ENCODE measurements around the gene HOXB3. TPM values are rescaled to one million over a fixed set of nuclear protein-coding genes. Genes with fewer than 3 reads are reported as not detected.
A peak's percentile ranks its signal among the peaks of the same experiment; 100 is the strongest.

The HOXB3 gene
- total RNA-seq, 4 donors from 2014 or later = 37.0 to 89.3 (median 65.4) TPM

DNA sequence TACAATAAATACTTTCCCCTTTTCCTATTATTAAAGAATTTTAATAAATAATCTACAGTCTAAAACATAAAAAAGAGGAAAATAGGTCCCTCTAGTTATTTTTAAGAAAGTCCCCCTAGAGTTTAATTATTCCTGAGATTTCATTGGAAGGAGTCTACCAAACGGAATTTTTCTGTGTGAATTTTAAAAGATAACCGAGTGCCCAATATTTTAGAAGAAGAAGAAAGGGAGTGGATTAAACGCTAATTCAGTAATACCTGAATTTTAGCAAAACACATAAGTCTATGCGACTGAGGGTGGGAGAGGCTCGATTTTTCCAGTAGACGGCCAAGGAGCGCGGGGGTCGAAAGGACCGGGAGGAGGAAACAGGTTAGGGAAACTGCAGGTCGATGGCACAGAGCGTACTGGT lies 47.3 kb downstream of the HOXB3 start:
- no peak for DNase-seq
- no peaks in the 10 kb centered on the region for H3K9me3 ChIP-seq
- H3K27ac ChIP-seq = peak overlapping the region; percentile 76 to 96 (median 88)
- H3K27me3 ChIP-seq = no peaks in the 10 kb centered on the region
- TF ChIP-seq POLR2A (IDR thresholded peaks at IDR 0.05) = no peak
- TF ChIP-seq, protein P1, sequence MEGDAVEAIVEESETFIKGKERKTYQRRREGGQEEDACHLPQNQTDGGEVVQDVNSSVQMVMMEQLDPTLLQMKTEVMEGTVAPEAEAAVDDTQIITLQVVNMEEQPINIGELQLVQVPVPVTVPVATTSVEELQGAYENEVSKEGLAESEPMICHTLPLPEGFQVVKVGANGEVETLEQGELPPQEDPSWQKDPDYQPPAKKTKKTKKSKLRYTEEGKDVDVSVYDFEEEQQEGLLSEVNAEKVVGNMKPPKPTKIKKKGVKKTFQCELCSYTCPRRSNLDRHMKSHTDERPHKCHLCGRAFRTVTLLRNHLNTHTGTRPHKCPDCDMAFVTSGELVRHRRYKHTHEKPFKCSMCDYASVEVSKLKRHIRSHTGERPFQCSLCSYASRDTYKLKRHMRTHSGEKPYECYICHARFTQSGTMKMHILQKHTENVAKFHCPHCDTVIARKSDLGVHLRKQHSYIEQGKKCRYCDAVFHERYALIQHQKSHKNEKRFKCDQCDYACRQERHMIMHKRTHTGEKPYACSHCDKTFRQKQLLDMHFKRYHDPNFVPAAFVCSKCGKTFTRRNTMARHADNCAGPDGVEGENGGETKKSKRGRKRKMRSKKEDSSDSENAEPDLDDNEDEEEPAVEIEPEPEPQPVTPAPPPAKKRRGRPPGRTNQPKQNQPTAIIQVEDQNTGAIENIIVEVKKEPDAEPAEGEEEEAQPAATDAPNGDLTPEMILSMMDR (IDR thresholded peaks at IDR 0.05) = no peak
- no peaks in the 10 kb centered on the region for H3K36me3 ChIP-seq
- H3K4me1 ChIP-seq = peaks cover 0 to 20% (median 2%) of the 10 kb centered on the region in 4 donors
- peak overlapping the region; percentile 45 to 70 (median 58) for H3K4me3 ChIP-seq

DNA sequence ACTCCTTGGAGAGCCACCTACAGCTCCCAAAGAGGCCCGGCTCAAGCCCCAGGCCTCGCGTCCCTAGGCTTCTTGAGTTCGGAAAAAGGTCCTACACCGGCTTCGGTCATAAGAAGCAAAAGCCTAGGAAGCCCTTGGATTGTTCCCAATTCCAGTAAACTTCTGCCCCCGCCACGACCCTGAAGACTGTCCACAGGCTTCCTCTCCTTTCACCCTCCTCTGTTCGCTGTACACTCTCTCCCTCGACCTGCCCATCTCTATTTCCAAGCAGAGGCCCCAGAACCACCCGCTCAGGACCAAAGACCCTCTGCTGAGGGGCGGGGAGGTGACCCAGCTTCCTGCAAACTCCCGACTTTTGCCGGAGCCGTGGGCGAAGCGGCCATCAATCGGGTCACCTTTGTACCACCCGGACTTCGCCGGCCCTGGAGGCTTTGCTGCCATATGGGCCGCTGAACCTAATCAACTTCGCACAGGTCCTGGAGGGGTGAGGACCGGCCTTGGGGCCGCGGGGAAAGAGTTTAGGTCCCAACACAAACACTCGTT lies 47.9 kb downstream of the HOXB3 start:
- no peaks in the 10 kb centered on the region for H3K36me3 ChIP-seq
- H3K4me3 ChIP-seq = peak overlapping the region; percentile 45 to 70 (median 58)
- TF ChIP-seq, protein P1 (IDR thresholded peaks at IDR 0.05) = no peak
- TF ChIP-seq POLR2A (IDR thresholded peaks at IDR 0.05) = no peak
- no peaks in the 10 kb centered on the region for H3K9me3 ChIP-seq
- H3K4me1 ChIP-seq = peaks cover 0 to 17% (median 2%) of the 10 kb centered on the region in 4 donors
- no peak for DNase-seq
- no peaks in the 10 kb centered on the region for H3K27me3 ChIP-seq
- H3K27ac ChIP-seq = peak overlapping the region; percentile 76 to 96 (median 88)

DNA sequence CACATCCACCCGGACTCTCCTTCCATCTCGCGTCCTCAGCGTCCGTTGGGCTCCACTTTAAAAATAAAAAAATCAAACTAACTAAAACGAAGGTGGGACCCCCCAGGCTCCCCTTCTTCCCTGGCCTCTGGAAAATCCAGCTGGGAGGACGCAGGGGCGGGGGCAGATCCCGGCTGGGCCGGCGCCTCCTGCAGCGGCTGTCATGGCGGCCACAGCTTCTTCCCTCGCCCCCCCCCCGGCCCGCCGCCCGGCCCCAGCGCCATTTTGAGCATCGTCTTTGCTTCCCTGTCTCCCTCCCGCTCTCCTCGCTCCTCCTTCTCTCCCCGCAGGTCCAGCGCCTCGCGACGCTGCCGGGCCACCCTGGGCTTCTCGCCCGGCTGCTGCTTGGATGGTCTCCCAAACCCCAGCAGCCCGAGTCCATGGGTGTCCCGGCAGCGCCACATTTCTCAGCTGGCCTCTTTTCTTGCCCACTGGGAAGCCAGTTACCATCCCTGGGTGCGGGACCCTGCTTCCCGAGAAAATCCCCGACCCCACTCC lies 48.4 kb downstream of the HOXB3 start:
- DNase-seq = peak in 1 of 3 donors; percentile 56
- TF ChIP-seq, protein P1 (IDR thresholded peaks at IDR 0.05) = no peak
- no peak for TF ChIP-seq POLR2A (IDR thresholded peaks at IDR 0.05)
- H3K4me1 ChIP-seq = peaks cover 0 to 12% (median 2%) of the 10 kb centered on the region in 4 donors
- H3K27me3 ChIP-seq = no peaks in the 10 kb centered on the region
- H3K36me3 ChIP-seq = no peaks in the 10 kb centered on the region
- peak overlapping the region; percentile 45 to 70 (median 58) for H3K4me3 ChIP-seq
- peak overlapping the region; percentile 76 to 96 (median 88) for H3K27ac ChIP-seq
- no peaks in the 10 kb centered on the region for H3K9me3 ChIP-seq

DNA sequence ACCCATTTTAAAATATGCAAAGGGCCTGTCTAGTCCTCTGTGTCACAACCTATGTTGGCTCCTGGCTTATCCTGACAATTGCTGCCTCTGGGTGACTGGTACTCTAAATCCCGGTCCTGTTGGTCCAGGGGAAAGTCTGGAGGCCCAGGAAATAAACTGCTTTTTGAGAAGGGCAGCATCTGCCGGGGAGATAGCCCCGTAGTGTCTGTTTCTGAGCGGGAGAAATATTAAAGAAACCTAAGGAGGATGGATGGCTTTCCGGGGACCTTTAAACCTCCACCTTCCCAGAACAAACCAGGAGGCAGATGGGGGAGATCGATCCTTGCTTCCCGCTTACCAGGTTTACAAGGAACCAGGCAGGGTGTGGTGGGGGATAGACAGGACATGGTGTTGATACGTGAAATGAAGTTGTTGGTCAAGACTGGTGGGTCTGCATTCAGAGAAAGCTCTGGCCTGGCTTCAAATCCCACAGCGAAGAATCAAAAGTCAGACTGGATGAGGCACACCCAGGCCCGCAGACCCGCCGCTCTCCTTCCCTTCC lies 48.9 kb downstream of the HOXB3 start:
- no peaks in the 10 kb centered on the region for H3K9me3 ChIP-seq
- no peak for DNase-seq
- peak overlapping the region; percentile 76 to 96 (median 88) for H3K27ac ChIP-seq
- H3K27me3 ChIP-seq = no peaks in the 10 kb centered on the region
- peaks cover 0 to 6% (median 2%) of the 10 kb centered on the region in 4 donors for H3K4me1 ChIP-seq
- TF ChIP-seq, protein P1 (IDR thresholded peaks at IDR 0.05) = no peak
- no peak for TF ChIP-seq POLR2A (IDR thresholded peaks at IDR 0.05)
- H3K36me3 ChIP-seq = no peaks in the 10 kb centered on the region
- H3K4me3 ChIP-seq = peak overlapping the region; percentile 45 to 70 (median 58)

DNA sequence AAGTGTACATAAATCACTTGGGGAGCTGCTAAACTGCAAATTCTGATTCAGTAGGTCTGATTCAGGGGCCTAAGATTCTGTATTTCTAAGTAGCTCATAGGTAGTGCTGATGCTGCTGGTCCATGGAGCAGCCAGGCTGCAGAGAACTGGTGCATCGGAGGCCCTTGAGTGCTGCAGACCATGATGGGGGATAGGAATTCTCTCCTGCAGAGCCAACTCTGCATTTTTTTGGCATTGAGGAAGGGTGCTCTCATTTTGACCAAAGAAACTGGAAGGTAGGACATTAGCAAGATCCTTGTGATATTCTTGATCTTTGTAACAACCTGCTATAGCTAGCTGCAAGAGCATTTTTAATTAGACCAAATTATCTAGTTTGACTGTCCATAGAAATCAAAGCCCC lies 49.8 kb downstream of the HOXB3 start:
- DNase-seq = no peak
- TF ChIP-seq, protein P1 (IDR thresholded peaks at IDR 0.05) = no peak
- no peak for TF ChIP-seq POLR2A (IDR thresholded peaks at IDR 0.05)
- Histone ChIP-seq H3K27me3 (no peaks in the 10 kb centered on the region), H3K4me1 (peaks cover 0 to 5% (median 0%) of the 10 kb centered on the region in 4 donors), H3K36me3 (no peaks in the 10 kb centered on the region), H3K27ac (peak overlapping the region in 1 of 4 donors; percentile 1), H3K9me3 (no peaks in the 10 kb centered on the region), H3K4me3 (no peak overlapping the region)

Data from Peyer's patch (tissue), 4 donors.